H1 (cell line): ENCODE results near the gene CACNA1E. TPM values are rescaled to one million over a fixed set of nuclear protein-coding genes. Genes with fewer than 3 reads are reported as not detected.

ENCODE experiments used
- CTCF ChIA-PET: fragments of 300-600 bp; sonication (Branson Sonifier 250); formaldehyde crosslinking; loops from one replicate; lab custom pipeline; 2021; ENCODE audit not compliant: partially characterized antibody; lab: Charles Lee
- POLR2A ChIA-PET: fragments of 300-600 bp; sonication (Branson Sonifier 250); formaldehyde crosslinking; loops from one replicate; lab custom pipeline; 2021; ENCODE audit warnings: inconsistent platforms; ENCODE audit not compliant: partially characterized antibody; lab: Charles Lee
- DNase-seq, 2 experiments: peaks; one replicate each; pipeline versions ENCODE4 v3.0.0 to v3.0.0-alpha.2; 2010 to 2022; ENCODE audit warnings: low spot score in 2 of 2, low read depth in 1 of 2, mixed read lengths in 1 of 2
- FAIRE-seq: peaks from 2 replicates; lab custom pipeline; 2011; peaks lifted over from hg19 to GRCh38; lab: Jason Lieb, UNC
- H2AFZ ChIP-seq: 2 replicates; pipeline ENCODE4 v1.8.1; 2012; ENCODE audit warnings: low read length, inconsistent platforms
- H2AK5ac ChIP-seq: 2 replicates; pipeline ENCODE4 v1.6.1; 2013; ENCODE audit warnings: low read depth, low read length
- H2BK120ac ChIP-seq: replicated peaks from 2 replicates; pipeline ENCODE3; 2013; ENCODE audit warnings: low read depth, low read length, inconsistent platforms
- H2BK12ac ChIP-seq: 2 replicates; pipeline ENCODE4 v1.6.1; 2013; ENCODE audit warnings: low read depth, low read length
- H2BK15ac ChIP-seq: 2 replicates; pipeline ENCODE4 v1.6.1; 2013; ENCODE audit warnings: low read length
- H2BK20ac ChIP-seq: 2 replicates; pipeline ENCODE4 v1.6.1; 2013; ENCODE audit warnings: low read length
- H2BK5ac ChIP-seq: 2 replicates; pipeline ENCODE4 v1.6.1; 2013; ENCODE audit warnings: low read depth, low read length
- H3K14ac ChIP-seq: 2 replicates; pipeline ENCODE4 v1.6.1; 2013; ENCODE audit warnings: inconsistent platforms; ENCODE audit not compliant: insufficient read length
- H3K18ac ChIP-seq: 2 replicates; pipeline ENCODE4 v1.6.1; 2013; ENCODE audit warnings: low read length; ENCODE audit errors: extremely low read depth
- H3K23ac ChIP-seq: 2 replicates; pipeline ENCODE4 v1.6.1; 2013; ENCODE audit warnings: inconsistent platforms; ENCODE audit not compliant: insufficient read length
- H3K23me2 ChIP-seq: 2 replicates; pipeline ENCODE4 v1.6.1; 2013; ENCODE audit warnings: low read depth, low read length
- H3K27ac ChIP-seq: 2 replicates; pipeline ENCODE4 v1.6.1; 2011; ENCODE audit warnings: low read depth, low read length, inconsistent platforms
- H3K27me3 ChIP-seq, 4 experiments: replicated peaks in 1 of 4; 1 replicate in 1 of 4; 2 replicates in 3 of 4; pipeline versions ENCODE4 v1.6.1 to v1.8.1; 2011 to 2013; ENCODE audit warnings: low read length in 3 of 4, mild to moderate bottlenecking in 3 of 4, inconsistent platforms in 2 of 4, mixed read lengths in 2 of 4, moderate library complexity in 1 of 4; ENCODE audit not compliant: control insufficient read depth in 3 of 4, insufficient read depth in 3 of 4; ENCODE audit errors: extremely low read depth in 1 of 4
- H3K36me3 ChIP-seq, 4 experiments: 2 replicates each; pipeline versions ENCODE4 v1.6.1 to v1.8.1; 2011 to 2013; ENCODE audit warnings: mild to moderate bottlenecking in 4 of 4, low read length in 3 of 4, moderate library complexity in 2 of 4, control low read depth in 1 of 4, inconsistent platforms in 1 of 4; ENCODE audit not compliant: insufficient read depth in 4 of 4, control insufficient read depth in 2 of 4
- H3K4ac ChIP-seq: replicated peaks from 2 replicates; pipeline ENCODE3; 2013; ENCODE audit warnings: low read length, low read depth, mixed read lengths, inconsistent platforms; ENCODE audit not compliant: insufficient read length
- H3K4me1 ChIP-seq, 4 experiments: replicated peaks in 1 of 4; 1 replicate in 1 of 4; 2 replicates in 3 of 4; pipeline versions ENCODE4 v1.6.1 to v1.8.1; 2011 to 2013; ENCODE audit warnings: low read length in 3 of 4, inconsistent platforms in 2 of 4, mixed read lengths in 1 of 4; ENCODE audit not compliant: insufficient read depth in 4 of 4, control insufficient read depth in 3 of 4
- H3K4me2 ChIP-seq, 2 experiments: 2 replicates each; pipeline versions ENCODE4 v1.6.1 to v1.8.1; 2011 to 2013; ENCODE audit warnings: low read depth in 2 of 2, low read length in 2 of 2, control low read depth in 1 of 2, inconsistent platforms in 1 of 2, mild to moderate bottlenecking in 1 of 2; ENCODE audit not compliant: insufficient read depth in 1 of 2
- H3K4me3 ChIP-seq, 4 experiments: fragments of 200-600, 300-600 bp in 1 of 4; sonication (generic), shearing (Covaris generic), sonication (Bioruptor Twin) in 1 of 4; 2 replicates each; pipeline versions ENCODE4 v1.5.1 to v1.8.1; 2011 to 2016; ENCODE audit warnings: low read length in 4 of 4, low read depth in 3 of 4, control low read depth in 2 of 4, inconsistent platforms in 2 of 4, mild to moderate bottlenecking in 2 of 4, mixed read lengths in 1 of 4, moderate library complexity in 1 of 4; ENCODE audit not compliant: insufficient read depth in 2 of 4; ENCODE audit errors: extremely low read depth in 1 of 4
- H3K56ac ChIP-seq: replicated peaks from 2 replicates; pipeline ENCODE3; 2013; ENCODE audit warnings: low read depth, mild to moderate bottlenecking, mixed read lengths, low read length, inconsistent platforms; ENCODE audit not compliant: insufficient read length
- H3K79me1 ChIP-seq: 2 replicates; pipeline ENCODE4 v1.6.1; 2013; ENCODE audit warnings: low read depth, low read length, control low read depth
- H3K79me2 ChIP-seq, 2 experiments: 2 replicates each; pipeline versions ENCODE4 v1.6.1 to v1.8.1; 2012 to 2013; ENCODE audit warnings: low read length in 2 of 2, mild to moderate bottlenecking in 2 of 2, inconsistent platforms in 1 of 2; ENCODE audit not compliant: insufficient read depth in 2 of 2, control insufficient read depth in 1 of 2
- H3K9ac ChIP-seq, 4 experiments: replicated peaks in 1 of 4; 1 replicate in 1 of 4; 2 replicates in 3 of 4; pipeline versions ENCODE4 v1.6.1 to v1.8.1; 2011 to 2013; ENCODE audit warnings: low read depth in 3 of 4, low read length in 3 of 4, control low read depth in 2 of 4, mild to moderate bottlenecking in 2 of 4, moderate library complexity in 2 of 4, inconsistent platforms in 1 of 4; ENCODE audit errors: extremely low read depth in 1 of 4
- H3K9me3 ChIP-seq, 2 experiments: 2 replicates each; pipeline versions ENCODE4 v1.6.1 to v1.8.1; 2012 to 2013; ENCODE audit warnings: mild to moderate bottlenecking in 2 of 2, moderate library complexity in 2 of 2, control low read depth in 1 of 2, inconsistent platforms in 1 of 2, low read depth in 1 of 2, low read length in 1 of 2, mixed read lengths in 1 of 2; ENCODE audit not compliant: insufficient read depth in 2 of 2
- H4K20me1 ChIP-seq, 2 experiments: replicated peaks in 1 of 2; 2 replicates each; pipeline versions ENCODE3 to v1.8.1; 2011 to 2013; ENCODE audit warnings: inconsistent platforms in 2 of 2, low read length in 2 of 2, mild to moderate bottlenecking in 1 of 2; ENCODE audit not compliant: insufficient read depth in 2 of 2, control insufficient read depth in 1 of 2
- H4K5ac ChIP-seq: 2 replicates; pipeline ENCODE4 v1.6.1; 2013; ENCODE audit warnings: low read length, low read depth, mixed read lengths, inconsistent platforms; ENCODE audit not compliant: insufficient read length
- H4K8ac ChIP-seq: 2 replicates; pipeline ENCODE4 v1.8.0; 2013; ENCODE audit warnings: mild to moderate bottlenecking, moderate library complexity, low read length, inconsistent platforms; ENCODE audit not compliant: insufficient read depth; ENCODE audit errors: extremely low read depth
- H4K91ac ChIP-seq: replicated peaks from 2 replicates; pipeline ENCODE3; 2013; ENCODE audit warnings: low read length, mixed read lengths, inconsistent platforms; ENCODE audit not compliant: insufficient read length
- CBX8 ChIP-seq: fragments of 300-800, 300-1000 bp; sonication (generic); IDR thresholded peaks from 2 replicates; pipeline ENCODE4 v1.7.1; 2016; ENCODE audit warnings: low read depth, low read length, borderline replicate concordance
- CEBPB ChIP-seq: IDR thresholded peaks from 2 replicates; pipeline ENCODE4 v1.6.1; 2012; ENCODE audit warnings: low read depth, low read length
- CREB1 ChIP-seq: IDR thresholded peaks from 2 replicates; pipeline ENCODE4 v1.6.1; 2012; ENCODE audit warnings: inconsistent platforms
- TAF1 ChIP-seq: IDR thresholded peaks from 2 replicates; pipeline ENCODE4 v1.6.1; 2011; ENCODE audit warnings: mild to moderate bottlenecking, low read depth, low read length
- TEAD4 ChIP-seq: IDR thresholded peaks from 2 replicates; pipeline ENCODE4 v1.6.1; 2012; ENCODE audit warnings: low read depth, low read length, inconsistent platforms, mixed read lengths
- WGBS, 2 experiments: shearing (Covaris generic) in 1 of 2; methylation state at CpG; one replicate each; pipeline versions ENCODE4 v1.1.6 to v1.1.7; 2013 to 2015; ENCODE audit warnings: low lambda C conversion rate in 2 of 2, mixed read lengths in 2 of 2, inconsistent platforms in 1 of 2, low coverage in 1 of 2, missing lambda C conversion rate in 1 of 2; ENCODE audit not compliant: insufficient replicate concordance in 2 of 2, insufficient coverage in 1 of 2, insufficient read length in 1 of 2; ENCODE audit errors: extremely low coverage in 1 of 2, missing lambda C conversion rate in 1 of 2; 5-methylcytosine and 5-hydroxymethylcytosine counted together
- polyA plus RNA-seq, 7 experiments: library from polyadenylated mRNA; depleted of rRNA in 3 of 7; stranded (reverse) in 5 of 7; unstranded in 2 of 7; fragments of >200 nt in 5 of 7; fragments of 200-250 nt in 2 of 7; gene quantifications; 1 replicate in 5 of 7; 2 replicates in 1 of 7; 4 replicates in 1 of 7; pipeline versions ENCODE4 v1.2.1 to v1.2.3, GENCODE V29; 2011 to 2013; ENCODE audit warnings: missing spikeins in 2 of 7, mixed read lengths in 2 of 7
- total RNA-seq: library from RNA; stranded (reverse); fragmentation: NEBNext Ultra II Directional; extraction: Animal tissue kit (Norgen Biotek cat#: 25700); gene quantifications from 2 replicates; pipeline ENCODE4 v1.2.1, GENCODE V29; 2021

Gene CACNA1E
- total and polyA plus RNA-seq, 2 of the 8 experiments (the other 6 are each of a cell fraction or from before 2014, with no cell fraction given): 0.98 to 1.3 TPM

DNA sequence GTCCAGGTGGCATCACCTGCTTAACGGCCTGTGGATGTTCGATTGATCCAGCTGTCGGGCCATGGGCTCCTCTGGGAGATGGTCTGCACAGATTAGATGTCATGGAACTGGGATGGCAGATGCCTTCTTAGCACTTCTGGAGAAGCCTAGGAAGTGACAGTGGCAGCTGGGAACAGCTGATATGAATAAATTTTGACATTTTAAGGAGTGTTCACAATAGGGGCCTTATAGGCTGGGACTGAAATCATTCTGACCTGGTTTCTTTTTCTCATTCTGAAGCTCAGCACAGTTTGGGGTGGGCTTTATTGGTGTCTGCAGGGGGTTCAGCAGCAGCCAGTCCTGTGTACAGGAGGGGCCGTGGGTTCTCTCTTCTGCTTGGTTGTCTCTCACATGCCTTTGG is 175.3 kb downstream of the CACNA1E start:
- FAIRE-seq: no peak
- POLR2A ChIA-PET: no interaction called here
- 92% methylated on average over 4 of the region's 4 CpGs; no CpG with 5 or more reads in 1 of the 2 experiments for WGBS, 2 experiments

More for the DNA sequence above, 175.3 kb downstream of the CACNA1E start:
- no peak overlapping the region for H2BK12ac ChIP-seq
- no peak overlapping the region for H3K4me3 ChIP-seq
- no peak overlapping the region for H3K14ac ChIP-seq
- no peak overlapping the region for H3K27ac ChIP-seq
- no peak overlapping the region for H4K5ac ChIP-seq
- no peak overlapping the region for H2BK5ac ChIP-seq
- H3K56ac ChIP-seq: no peak overlapping the region
- no peak overlapping the region for H3K9ac ChIP-seq
- H2BK20ac ChIP-seq: no peak overlapping the region
- no peak overlapping the region for H4K8ac ChIP-seq
- no peak overlapping the region for H3K4me2 ChIP-seq
- no peak overlapping the region for H2AK5ac ChIP-seq
- no peak overlapping the region for H3K23ac ChIP-seq
- no peak overlapping the region for H2BK15ac ChIP-seq
- no peaks in the 10 kb centered on the region for H3K79me1 ChIP-seq
- no peak overlapping the region for H2AFZ ChIP-seq
- DNase-seq: no peak
- no peaks in the 10 kb centered on the region for H3K9me3 ChIP-seq
- H4K20me1 ChIP-seq: no peaks in the 10 kb centered on the region
- no peak overlapping the region for H4K91ac ChIP-seq
- H3K4me1 ChIP-seq: peaks cover 0 to 3% (median 0%) of the 10 kb centered on the region in 4 experiments; a peak in 1 of 7 replicates
- no peaks in the 10 kb centered on the region for H3K79me2 ChIP-seq
- CTCF ChIA-PET: interaction anchor here (0.8 to 1.8 kb wide), 11 partner anchors 9 to 278 kb away, joined by 3 to 6 read pairs (median 4); no protein-coding TSS in a partner anchor
- H3K36me3 ChIP-seq: no peaks in the 10 kb centered on the region
- H2BK120ac ChIP-seq: no peak overlapping the region
- no peak for TF ChIP-seq CREB1
- no peak for TF ChIP-seq TAF1
- TF ChIP-seq TEAD4: no peak
- TF ChIP-seq CEBPB: no peak
- no peak for TF ChIP-seq CBX8
- no peak overlapping the region for H3K4ac ChIP-seq
- H3K23me2 ChIP-seq: no peaks in the 10 kb centered on the region
- H3K18ac ChIP-seq: no peak overlapping the region
- no peaks in the 10 kb centered on the region for H3K27me3 ChIP-seq
